Endothelial cell of umbilical vein (primary cell): Measurements from ENCODE around the gene UBE2Q1. TPM values are rescaled to one million over a fixed set of nuclear protein-coding genes. Genes with fewer than 3 reads are reported as not detected.
A peak's percentile ranks its signal among the peaks of the same experiment; 100 is the strongest.

Experiments
- BruUV-seq: library from RNA; stranded (reverse); fragments of 400-500 nt; replicated peaks from 2 replicates; lab custom pipeline; 2021; lab: Mats Ljungman, UMichigan
- CTCF ChIA-PET: fragments of 300-600, 350-600 bp; sonication (Branson Sonifier 250); formaldehyde crosslinking; loops from one replicate; lab custom pipeline; 2021; ENCODE audit warnings: antibody characterized with exemption, inconsistent platforms; lab: Charles Lee
- POLR2A ChIA-PET: fragments of 300-600, 350-600 bp; sonication (Branson Sonifier 250); formaldehyde crosslinking; loops from one replicate; lab custom pipeline; 2021; ENCODE audit warnings: antibody characterized with exemption, inconsistent platforms; lab: Charles Lee
- DNase-seq: peaks from one replicate; pipeline ENCODE4 v3.0.0-alpha.2; 2011; ENCODE audit warnings: low read depth, low spot score
- FAIRE-seq: peaks from 2 replicates; lab custom pipeline; 2011; peaks lifted over from hg19 to GRCh38; lab: Jason Lieb, UNC
- H2AFZ ChIP-seq: 2 replicates; pipeline ENCODE4 v1.6.0; 2012; ENCODE audit warnings: low read depth, low read length, control low read depth, inconsistent platforms
- H3K27ac ChIP-seq: 2 replicates; pipeline ENCODE4 v1.5.1; 2011; ENCODE audit warnings: low read depth, mild to moderate bottlenecking, control low read depth, low read length, moderate library complexity; ENCODE audit not compliant: insufficient read depth
- H3K27me3 ChIP-seq, 2 experiments: 2 replicates each; pipeline versions ENCODE4 v1.6.0 to v1.6.1; 2011; ENCODE audit warnings: low read length in 2 of 2, mixed read lengths in 1 of 2; ENCODE audit not compliant: control insufficient read depth in 2 of 2, insufficient read depth in 2 of 2
- H3K36me3 ChIP-seq, 2 experiments: 2 replicates in 1 of 2; 3 replicates in 1 of 2; pipeline ENCODE4 v1.5.1; 2011; ENCODE audit warnings: low read length in 2 of 2, mild to moderate bottlenecking in 1 of 2, moderate library complexity in 1 of 2; ENCODE audit not compliant: control insufficient read depth in 2 of 2, insufficient read depth in 2 of 2; ENCODE audit errors: extremely low read depth in 1 of 2
- H3K4me1 ChIP-seq: 3 replicates; pipeline ENCODE4 v1.5.1; 2011; ENCODE audit warnings: mild to moderate bottlenecking, low read length; ENCODE audit not compliant: control insufficient read depth, insufficient read depth; ENCODE audit errors: extremely low read depth
- H3K4me2 ChIP-seq: 2 replicates; pipeline ENCODE4 v1.6.1; 2011; ENCODE audit warnings: low read length, control low read depth, mixed read lengths; ENCODE audit not compliant: insufficient read depth
- H3K4me3 ChIP-seq, 3 experiments: fragments of 200-600 bp in 1 of 3; sonication (generic), shearing (Covaris generic) in 1 of 3; replicated peaks in 1 of 3; 2 replicates each; pipeline ENCODE4 v1.5.1; 2011 to 2016; ENCODE audit warnings: control low read depth in 3 of 3, low read length in 3 of 3, mild to moderate bottlenecking in 2 of 3, inconsistent platforms in 1 of 3, low read depth in 1 of 3, moderate library complexity in 1 of 3; ENCODE audit not compliant: insufficient read depth in 1 of 3
- H3K79me2 ChIP-seq: 2 replicates; pipeline ENCODE4 v1.6.0; 2012; ENCODE audit warnings: low read length, inconsistent platforms; ENCODE audit not compliant: control insufficient read depth, insufficient read depth
- H3K9ac ChIP-seq: replicated peaks from 2 replicates; pipeline ENCODE3; 2011; ENCODE audit warnings: low read length, control low read depth; ENCODE audit not compliant: insufficient read depth; ENCODE audit errors: extremely low read depth
- H3K9me1 ChIP-seq: replicated peaks from 3 replicates; pipeline ENCODE4 v1.6.0; 2011; ENCODE audit warnings: mild to moderate bottlenecking, low read length; ENCODE audit not compliant: control insufficient read depth, insufficient read depth; ENCODE audit errors: extremely low read depth
- H3K9me3 ChIP-seq: replicated peaks from 2 replicates; pipeline ENCODE4 v1.5.1; 2012; ENCODE audit warnings: low read length, inconsistent platforms; ENCODE audit not compliant: control insufficient read depth, insufficient read depth
- H4K20me1 ChIP-seq: replicated peaks from 2 replicates; pipeline ENCODE3; 2011; ENCODE audit warnings: mild to moderate bottlenecking, low read length; ENCODE audit not compliant: control insufficient read depth, insufficient read depth; ENCODE audit errors: extremely low read depth
- CTCF ChIP-seq, 2 donors: IDR thresholded peaks; 1 replicate in 1 of 2; 2 replicates in 1 of 2; pipeline ENCODE4 v1.5.1; 2011; ENCODE audit warnings: low read length in 2 of 2, mild to moderate bottlenecking in 2 of 2, moderate library complexity in 2 of 2, control low read depth in 1 of 2, inconsistent platforms in 1 of 2, low read depth in 1 of 2; ENCODE audit not compliant: insufficient read depth in 1 of 2; ENCODE audit errors: extremely low read depth in 1 of 2
- EZH2 ChIP-seq: IDR thresholded peaks from 2 replicates; pipeline ENCODE4 v1.6.1; 2012; ENCODE audit warnings: borderline replicate concordance, low read depth, mild to moderate bottlenecking, moderate library complexity, low read length, inconsistent platforms; ENCODE audit not compliant: severe bottlenecking
- FOS ChIP-seq: IDR thresholded peaks from 2 replicates; pipeline ENCODE4 v1.6.1; 2011; ENCODE audit warnings: mild to moderate bottlenecking, low read length, moderate library complexity, borderline replicate concordance; ENCODE audit not compliant: insufficient read depth
- GATA2 ChIP-seq: IDR thresholded peaks from 2 replicates; pipeline ENCODE4 v1.7.0; 2011; ENCODE audit warnings: low read depth, mild to moderate bottlenecking, moderate library complexity, mixed read lengths, low read length; ENCODE audit not compliant: insufficient read length, insufficient read depth
- JUN ChIP-seq: IDR thresholded peaks from 2 replicates; pipeline ENCODE4 v1.6.1; 2011; ENCODE audit warnings: borderline replicate concordance, low read depth; ENCODE audit not compliant: insufficient read length, insufficient read depth
- MAX ChIP-seq: IDR thresholded peaks from 2 replicates; pipeline ENCODE4 v1.6.1; 2011; ENCODE audit not compliant: insufficient read depth, insufficient read length
- MYC ChIP-seq: IDR thresholded peaks from one replicate; pipeline ENCODE4 v1.6.1; 2011; ENCODE audit warnings: mild to moderate bottlenecking, low read depth, low read length
- POLR2A ChIP-seq: IDR thresholded peaks from 2 replicates; pipeline ENCODE4 v1.6.1; 2012; ENCODE audit warnings: low read depth, mild to moderate bottlenecking, control low read depth, low read length
- POLR2AphosphoS5 ChIP-seq: IDR thresholded peaks from 2 replicates; pipeline ENCODE4 v1.6.1; 2012; ENCODE audit warnings: low read depth, mild to moderate bottlenecking, control low read depth, low read length, moderate library complexity; ENCODE audit not compliant: insufficient read depth
- dilution Hi-C: fragments of 300-500 bp; cut with MboI; formaldehyde crosslinking; loops from one replicate; pipeline ENCODE4 v1.15.0; 2019; ENCODE audit warnings: low sequenced_read_pairs; ENCODE audit not compliant: extremely low pct_ligation_motif_present
- intact Hi-C: fragments of 100-400 bp; cut with micrococcal nuclease; formaldehyde crosslinking; loops from one replicate; pipeline ENCODE4 v1.10.0; 2022
- polyA plus RNA-seq, 4 experiments: library from polyadenylated mRNA; depleted of rRNA in 3 of 4; stranded (reverse) in 3 of 4; unstranded in 1 of 4; fragments of >200 nt; gene quantifications; 2 replicates each; pipeline versions ENCODE4 v1.2.1 to v1.2.3, GENCODE V29; 2011 to 2012; ENCODE audit warnings: missing spikeins in 1 of 4
- total RNA-seq: library from RNA; stranded (reverse); gene quantifications from 2 replicates; pipeline ENCODE4 v1.2.3, GENCODE V29; 2021

UBE2Q1 gene
- total and polyA plus RNA-seq, 2 donors (not counting 3 experiments of a cell fraction or from before 2014, with no cell fraction given) = 16.5 to 85.4 TPM

- Histone ChIP-seq H3K79me2 (no peaks in the 10 kb centered on the region), H3K27me3 (no peaks in the 10 kb centered on the region), H3K4me1 (peaks cover 6% of the 10 kb centered on the region), H4K20me1 (no peaks in the 10 kb centered on the region), H2AFZ (no peak overlapping the region), H3K4me2 (no peak overlapping the region), H3K9ac (no peak overlapping the region), H3K27ac (no peak overlapping the region), H3K9me1 (no peaks in the 10 kb centered on the region), H3K4me3 (no peak overlapping the region), H3K9me3 (no peaks in the 10 kb centered on the region), H3K36me3 (peaks cover 29 to 36% of the 10 kb centered on the region in 2 experiments)
- intact Hi-C loops = no loop called here
- DNase-seq = peak; percentile 42
- no TSS peak for BruUV-seq
- POLR2A ChIA-PET = no interaction called here
- no peak for FAIRE-seq
- dilution Hi-C loops = no loop called here
- CTCF ChIA-PET = interaction anchor here (1.6 to 7.4 kb wide), 4 partner anchors 27 to 93 kb away, joined by 7 to 489 read pairs (median 20); no protein-coding TSS in a partner anchor
- no peak for TF ChIP-seq FOS
- TF ChIP-seq POLR2AphosphoS5 = no peak
- TF ChIP-seq MAX = no peak
- no peak for TF ChIP-seq EZH2
- TF ChIP-seq JUN = no peak
- TF ChIP-seq MYC = no peak
- no peak for TF ChIP-seq POLR2A
- TF ChIP-seq GATA2 = no peak
- TF ChIP-seq CTCF (IDR thresholded peaks at IDR 0.05; ENCODE audit: extremely low read depth in 1 of 2, insufficient read depth in 1 of 2, low read depth in 1 of 2, low read length in 2 of 2) = no peak
Observed at GRCh38 chr1:154548028-154548427, 10.4 kb downstream of the UBE2Q1 start.
